ENCODE data around the gene LIN7A. TPM values are rescaled to one million over a fixed set of nuclear protein-coding genes. Genes with fewer than 3 reads are reported as not detected.

Gene LIN7A
- total RNA-seq, 1 donor = 6.5 TPM

DNA sequence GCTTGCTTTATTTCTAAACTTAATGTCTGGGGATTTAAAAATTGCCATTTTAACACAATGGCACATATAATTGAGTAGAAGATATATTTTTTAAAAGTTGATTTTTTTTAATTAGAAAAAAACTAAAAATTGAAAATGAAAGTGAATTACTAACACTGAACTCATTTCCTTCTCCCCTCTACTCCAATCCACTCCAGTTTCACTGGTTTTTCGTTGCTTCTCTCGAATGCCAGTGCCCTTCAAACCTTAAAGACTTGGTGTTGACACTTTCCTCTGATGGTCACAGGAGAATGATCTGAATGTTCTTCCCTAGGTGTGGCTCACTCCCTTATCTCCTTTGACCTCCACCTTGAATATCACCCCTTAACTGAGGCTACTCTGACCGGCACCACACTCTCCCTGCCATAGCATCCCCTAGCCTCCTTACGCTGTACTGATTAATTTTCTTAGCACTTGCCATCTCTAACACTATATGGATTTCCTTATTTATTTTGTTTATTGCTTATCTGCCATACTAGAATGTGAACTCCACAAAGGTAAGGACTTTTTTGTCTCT is 107.1 kb downstream of the LIN7A start:
- H3K79me2 ChIP-seq (ENCODE audit: insufficient read depth, low read length) = no peaks in the 10 kb centered on the region
- H4K20me1 ChIP-seq (ENCODE audit: insufficient read depth, low read length) = no peaks in the 10 kb centered on the region
- H3K4me3 ChIP-seq (ENCODE audit: insufficient read depth, low read length) = no peak overlapping the region
- no peak overlapping the region for H3K27ac ChIP-seq (ENCODE audit: low read depth, low read length)
- H3K4me2 ChIP-seq (ENCODE audit: insufficient read depth, low read length) = no peak overlapping the region
- TF ChIP-seq, protein P1, sequence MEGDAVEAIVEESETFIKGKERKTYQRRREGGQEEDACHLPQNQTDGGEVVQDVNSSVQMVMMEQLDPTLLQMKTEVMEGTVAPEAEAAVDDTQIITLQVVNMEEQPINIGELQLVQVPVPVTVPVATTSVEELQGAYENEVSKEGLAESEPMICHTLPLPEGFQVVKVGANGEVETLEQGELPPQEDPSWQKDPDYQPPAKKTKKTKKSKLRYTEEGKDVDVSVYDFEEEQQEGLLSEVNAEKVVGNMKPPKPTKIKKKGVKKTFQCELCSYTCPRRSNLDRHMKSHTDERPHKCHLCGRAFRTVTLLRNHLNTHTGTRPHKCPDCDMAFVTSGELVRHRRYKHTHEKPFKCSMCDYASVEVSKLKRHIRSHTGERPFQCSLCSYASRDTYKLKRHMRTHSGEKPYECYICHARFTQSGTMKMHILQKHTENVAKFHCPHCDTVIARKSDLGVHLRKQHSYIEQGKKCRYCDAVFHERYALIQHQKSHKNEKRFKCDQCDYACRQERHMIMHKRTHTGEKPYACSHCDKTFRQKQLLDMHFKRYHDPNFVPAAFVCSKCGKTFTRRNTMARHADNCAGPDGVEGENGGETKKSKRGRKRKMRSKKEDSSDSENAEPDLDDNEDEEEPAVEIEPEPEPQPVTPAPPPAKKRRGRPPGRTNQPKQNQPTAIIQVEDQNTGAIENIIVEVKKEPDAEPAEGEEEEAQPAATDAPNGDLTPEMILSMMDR (IDR thresholded peaks at IDR 0.05; ENCODE audit: extremely low read depth, low read depth, low read length) = no peak
- H3K27me3 ChIP-seq (ENCODE audit: insufficient read depth, low read length) = no peaks in the 10 kb centered on the region
- peaks cover 3% of the 10 kb centered on the region for H3K4me1 ChIP-seq (ENCODE audit: insufficient read depth, low read length)
- no peak overlapping the region for H2AFZ ChIP-seq (ENCODE audit: low read length)
- no peaks in the 10 kb centered on the region for H3K9me3 ChIP-seq (ENCODE audit: low read depth, low read length)
- H3K36me3 ChIP-seq (ENCODE audit: insufficient read depth, low read length) = no peaks in the 10 kb centered on the region
- DNase-seq (ENCODE audit: insufficient read length, low spot score, missing footprints) = no peak

- Histone ChIP-seq H3K27me3 (ENCODE audit: insufficient read depth, low read length) (no peaks in the 10 kb centered on the region), H3K4me1 (ENCODE audit: insufficient read depth, low read length) (peaks cover 3% of the 10 kb centered on the region), H4K20me1 (ENCODE audit: insufficient read depth, low read length) (no peaks in the 10 kb centered on the region), H3K9me3 (ENCODE audit: low read depth, low read length) (no peaks in the 10 kb centered on the region), H2AFZ (ENCODE audit: low read length) (no peak overlapping the region), H3K79me2 (ENCODE audit: insufficient read depth, low read length) (no peaks in the 10 kb centered on the region), H3K4me3 (ENCODE audit: insufficient read depth, low read length) (no peak overlapping the region), H3K4me2 (ENCODE audit: insufficient read depth, low read length) (no peak overlapping the region), H3K27ac (ENCODE audit: low read depth, low read length) (no peak overlapping the region), H3K36me3 (ENCODE audit: insufficient read depth, low read length) (no peaks in the 10 kb centered on the region)
- TF ChIP-seq, protein P1 (IDR thresholded peaks at IDR 0.05; ENCODE audit: extremely low read depth, low read depth, low read length) = no peak
- no peak for DNase-seq (ENCODE audit: insufficient read length, low spot score, missing footprints)
These were observed 108.0 kb downstream of the LIN7A start for GRCh38 chr12:80829767-80830166.

DNA sequence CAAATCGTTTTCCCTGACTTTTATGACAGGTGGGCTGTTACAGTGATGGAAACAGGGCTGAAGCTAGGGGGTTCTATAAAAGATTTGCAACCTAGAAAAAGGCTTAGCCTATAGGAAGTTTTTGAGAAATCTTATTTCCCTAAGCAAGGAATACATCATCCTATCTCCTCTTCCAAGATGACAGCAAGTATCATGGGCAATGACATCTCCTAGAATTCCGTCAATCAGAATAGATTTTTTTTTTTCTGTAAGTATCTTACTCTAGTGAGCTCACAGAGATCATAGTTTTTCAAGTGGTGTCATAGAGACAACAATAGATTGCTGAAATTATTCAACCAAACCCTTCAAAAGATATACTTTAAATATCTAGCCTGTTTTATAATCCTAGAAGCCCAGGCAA is 112.2 kb downstream of the LIN7A start:
- Histone ChIP-seq H2AFZ (ENCODE audit: low read length) (no peak overlapping the region), H4K20me1 (ENCODE audit: insufficient read depth, low read length) (no peaks in the 10 kb centered on the region), H3K27ac (ENCODE audit: low read depth, low read length) (no peak overlapping the region), H3K27me3 (ENCODE audit: insufficient read depth, low read length) (no peaks in the 10 kb centered on the region), H3K9me3 (ENCODE audit: low read depth, low read length) (no peaks in the 10 kb centered on the region), H3K36me3 (ENCODE audit: insufficient read depth, low read length) (no peaks in the 10 kb centered on the region), H3K4me2 (ENCODE audit: insufficient read depth, low read length) (no peak overlapping the region), H3K4me3 (ENCODE audit: insufficient read depth, low read length) (no peak overlapping the region), H3K4me1 (ENCODE audit: insufficient read depth, low read length) (peaks cover 3% of the 10 kb centered on the region), H3K79me2 (ENCODE audit: insufficient read depth, low read length) (no peaks in the 10 kb centered on the region)
- peak; percentile 27 for DNase-seq (ENCODE audit: insufficient read length, low spot score, missing footprints)
- TF ChIP-seq, protein P1 (IDR thresholded peaks at IDR 0.05; ENCODE audit: extremely low read depth, low read depth, low read length) = no peak

- no peak overlapping the region for H3K4me3 ChIP-seq (ENCODE audit: insufficient read depth, low read length)
- TF ChIP-seq, protein P1 (IDR thresholded peaks at IDR 0.05; ENCODE audit: extremely low read depth, low read depth, low read length) = no peak
- no peak overlapping the region for H3K4me2 ChIP-seq (ENCODE audit: insufficient read depth, low read length)
- H3K9me3 ChIP-seq (ENCODE audit: low read depth, low read length) = no peaks in the 10 kb centered on the region
- H3K36me3 ChIP-seq (ENCODE audit: insufficient read depth, low read length) = no peaks in the 10 kb centered on the region
- no peaks in the 10 kb centered on the region for H3K4me1 ChIP-seq (ENCODE audit: insufficient read depth, low read length)
- no peaks in the 10 kb centered on the region for H3K27me3 ChIP-seq (ENCODE audit: insufficient read depth, low read length)
- DNase-seq (ENCODE audit: insufficient read length, low spot score, missing footprints) = no peak
- no peaks in the 10 kb centered on the region for H3K79me2 ChIP-seq (ENCODE audit: insufficient read depth, low read length)
- H3K27ac ChIP-seq (ENCODE audit: low read depth, low read length) = no peak overlapping the region
- H4K20me1 ChIP-seq (ENCODE audit: insufficient read depth, low read length) = no peaks in the 10 kb centered on the region
- no peak overlapping the region for H2AFZ ChIP-seq (ENCODE audit: low read length)
These were observed 114.3 kb downstream of the LIN7A start for GRCh38 chr12:80823393-80823792.
